Measurements from ENCODE around the gene IVD.
A peak's percentile ranks its signal among the peaks of the same experiment; 100 is the strongest.

IVD gene

GRCh38 chr15:40435023-40435709 lies 29.6 kb downstream of the IVD start:
- ChIA-PET CTCF (interaction anchor here (1.0 to 2.0 kb wide), 4 partner anchors 13 to 155 kb away, joined by 5 to 9 read pairs (median 6); no protein-coding TSS in a partner anchor), POLR2A (no interaction called here)
- H3K4me3 ChIP-seq (ENCODE audit: low read depth, low read length), result no peak overlapping the region
- TF ChIP-seq CTCF (IDR thresholded peaks at IDR 0.05; ENCODE audit: insufficient read depth, low read length, missing control alignments), result no peak
- no peak for DNase-seq (ENCODE audit: low read depth, low spot score)

- H3K4me3 ChIP-seq (ENCODE audit: low read depth, low read length), result peak overlapping the region; percentile 32
- POLR2A ChIA-PET, result no interaction called here
- DNase-seq (ENCODE audit: low read depth, low spot score), result no peak
- CTCF ChIA-PET, result interaction anchor here (1.0 to 2.0 kb wide), 4 partner anchors 14 to 156 kb away, joined by 5 to 9 read pairs (median 6); no protein-coding TSS in a partner anchor
- TF ChIP-seq CTCF (IDR thresholded peaks at IDR 0.05; ENCODE audit: insufficient read depth, low read length, missing control alignments), result no peak
These were observed 30.1 kb downstream of the IVD start for GRCh38 chr15:40435710-40436089.

GRCh38 chr15:40436116-40436891 lies 30.7 kb downstream of the IVD start:
- peak overlapping the region; percentile 48 for H3K4me3 ChIP-seq (ENCODE audit: low read depth, low read length)
- no peak for DNase-seq (ENCODE audit: low read depth, low spot score)
- POLR2A ChIA-PET, result no interaction called here
- CTCF ChIA-PET, result interaction anchor here (0.7 to 2.0 kb wide), 5 partner anchors 14 to 219 kb away, joined by 3 to 9 read pairs (median 5); no protein-coding TSS in a partner anchor
- TF ChIP-seq CTCF (IDR thresholded peaks at IDR 0.05; ENCODE audit: insufficient read depth, low read length, missing control alignments), result no peak

- peak overlapping the region; percentile 48 for H3K4me3 ChIP-seq (ENCODE audit: low read depth, low read length)
- DNase-seq (ENCODE audit: low read depth, low spot score), result no peak
- CTCF ChIA-PET, result interaction anchor here (0.7 kb wide), 2 partner anchors 15 to 220 kb away, joined by 3 to 4 read pairs; no protein-coding TSS in a partner anchor
- POLR2A ChIA-PET, result no interaction called here
- TF ChIP-seq CTCF (IDR thresholded peaks at IDR 0.05; ENCODE audit: insufficient read depth, low read length, missing control alignments), result no peak
These were observed 31.5 kb downstream of the IVD start for GRCh38 chr15:40436892-40437751.

GRCh38 chr15:40437752-40438687 lies 32.4 kb downstream of the IVD start:
- no peak for DNase-seq (ENCODE audit: low read depth, low spot score)
- CTCF ChIA-PET, result interaction anchor here (4.8 kb wide), 1 partner anchor 13 kb away, joined by 25 read pairs; no protein-coding TSS in a partner anchor
- TF ChIP-seq CTCF (IDR thresholded peaks at IDR 0.05; ENCODE audit: insufficient read depth, low read length, missing control alignments), result no peak
- POLR2A ChIA-PET, result no interaction called here
- H3K4me3 ChIP-seq (ENCODE audit: low read depth, low read length), result no peak overlapping the region
